Hypothalamus (tissue), 51 donors: ENCODE data around the gene DTYMK.

Experiments
- DNase-seq, 51 donors: peaks; one replicate each; lab custom pipeline; 2025; lab: John Stamatoyannopoulos, UW

DTYMK gene

DNA sequence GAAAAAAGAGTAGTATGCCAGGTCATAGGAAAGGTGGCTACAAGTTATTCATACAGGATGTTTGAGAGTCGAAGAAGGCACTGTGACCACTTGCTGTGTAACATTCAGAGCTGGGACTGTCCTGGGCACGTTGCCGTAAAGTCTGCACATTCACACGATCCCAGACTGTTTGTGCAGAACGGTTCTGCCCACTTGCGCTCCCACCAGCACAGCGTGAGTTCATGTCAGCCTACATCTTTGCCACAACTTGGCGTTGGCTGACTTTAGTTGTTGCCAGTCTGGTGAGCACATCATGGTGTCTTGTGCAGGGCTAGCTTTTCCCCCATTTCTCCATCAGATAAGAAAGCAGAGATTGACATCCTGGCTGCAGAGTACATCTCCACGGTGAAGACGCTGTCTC is 22.3 kb upstream of the DTYMK start:
- DNase-seq: peak in 1 of 51 donors; percentile 44

DNA sequence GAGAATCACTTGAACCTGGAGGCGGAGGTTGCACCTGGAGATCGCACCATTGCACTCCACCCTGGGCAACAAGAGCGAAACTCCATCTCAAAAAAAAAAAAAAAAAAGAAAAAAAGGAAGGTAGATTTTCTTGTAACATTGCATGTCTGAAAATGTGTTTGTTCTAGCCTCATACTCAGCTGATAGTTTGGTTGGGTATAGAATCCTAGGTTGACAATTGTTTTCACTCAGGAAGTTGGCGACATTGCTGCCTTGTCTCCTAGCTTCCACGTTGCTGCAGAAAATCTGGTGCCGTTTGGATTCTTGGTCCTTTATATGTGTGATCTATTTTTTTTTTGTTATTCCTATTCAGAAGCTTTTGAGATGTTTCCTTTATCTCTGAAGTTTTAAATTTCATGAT is 19.9 kb upstream of the DTYMK start:
- no peak for DNase-seq

DNA sequence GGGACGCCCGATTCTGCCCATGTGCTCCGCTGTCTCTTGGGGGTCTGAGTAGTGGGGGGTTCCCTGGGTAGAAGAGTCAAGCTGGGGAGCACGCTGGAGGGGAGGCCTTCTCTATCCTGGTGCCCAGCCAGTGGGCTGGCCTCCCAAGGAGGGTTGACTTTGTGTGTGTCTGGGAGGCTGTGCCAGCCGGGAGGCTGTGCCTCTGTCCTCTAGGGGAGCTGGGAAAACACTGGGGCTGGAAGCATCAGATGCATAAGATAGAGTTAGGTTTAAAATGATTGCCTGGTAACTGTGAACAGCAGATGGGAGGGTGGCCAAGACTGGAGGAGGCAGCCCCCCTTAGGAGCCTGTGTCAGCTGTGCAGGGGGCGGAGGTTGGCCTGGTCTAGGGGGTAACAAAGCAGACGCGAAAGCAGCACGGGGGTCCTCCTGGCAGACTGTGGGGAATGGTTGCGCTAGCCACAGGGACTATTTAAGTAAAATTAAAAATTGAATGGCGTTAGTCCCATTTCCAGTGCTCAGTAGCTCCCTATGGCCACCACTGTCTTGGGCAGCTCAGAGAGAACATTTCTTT is 16.5 kb upstream of the DTYMK start:
- peak in 7 of 51 donors; percentile 13 to 58 (median 35) for DNase-seq

DNA sequence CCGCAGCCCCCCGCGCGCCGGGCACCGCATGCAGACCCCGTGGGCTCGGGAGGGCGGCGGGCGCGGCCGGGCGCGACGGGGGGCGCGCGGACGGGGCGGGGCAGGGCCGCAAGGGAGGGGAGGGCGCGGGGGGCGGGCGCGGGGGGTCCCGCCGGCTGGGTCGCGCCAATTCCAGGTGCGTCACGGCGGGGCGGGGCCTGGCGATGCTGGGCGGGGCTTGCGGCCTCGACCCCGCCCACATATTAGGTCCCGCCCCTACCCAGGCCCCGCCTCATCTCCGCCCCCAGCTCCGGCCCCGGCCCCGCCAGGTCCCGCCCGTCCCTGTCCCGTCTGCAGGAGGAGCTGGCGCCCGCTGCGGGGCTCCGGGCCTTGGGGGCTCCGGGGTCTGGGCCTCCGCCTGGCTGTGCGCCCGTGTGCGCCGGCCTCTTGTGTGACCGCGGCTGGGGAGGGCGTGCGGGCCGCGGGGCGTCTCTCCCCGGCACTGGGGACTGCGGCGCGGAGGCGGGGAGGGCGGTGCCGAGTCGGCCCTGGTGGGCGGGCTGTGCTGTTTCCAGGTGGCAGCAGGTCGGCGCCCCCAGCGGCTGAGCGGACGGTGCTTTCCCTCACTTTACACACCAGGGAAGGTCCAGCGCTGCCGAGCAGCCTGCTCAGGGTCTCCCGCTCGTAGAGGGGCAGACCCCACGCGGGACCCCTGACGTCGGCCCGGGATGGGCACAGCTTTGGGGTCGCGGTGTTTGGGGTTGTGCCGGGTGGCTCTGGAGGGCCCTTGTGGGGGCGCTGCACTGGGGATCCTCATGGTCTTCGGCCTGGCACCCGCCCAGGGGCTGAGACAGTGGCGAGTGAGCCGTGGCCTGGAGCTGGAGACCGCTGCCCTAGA is 15.8 kb upstream of the DTYMK start:
- DNase-seq: peak in 50 of 51 donors; percentile 40 to 95 (median 82)

DNA sequence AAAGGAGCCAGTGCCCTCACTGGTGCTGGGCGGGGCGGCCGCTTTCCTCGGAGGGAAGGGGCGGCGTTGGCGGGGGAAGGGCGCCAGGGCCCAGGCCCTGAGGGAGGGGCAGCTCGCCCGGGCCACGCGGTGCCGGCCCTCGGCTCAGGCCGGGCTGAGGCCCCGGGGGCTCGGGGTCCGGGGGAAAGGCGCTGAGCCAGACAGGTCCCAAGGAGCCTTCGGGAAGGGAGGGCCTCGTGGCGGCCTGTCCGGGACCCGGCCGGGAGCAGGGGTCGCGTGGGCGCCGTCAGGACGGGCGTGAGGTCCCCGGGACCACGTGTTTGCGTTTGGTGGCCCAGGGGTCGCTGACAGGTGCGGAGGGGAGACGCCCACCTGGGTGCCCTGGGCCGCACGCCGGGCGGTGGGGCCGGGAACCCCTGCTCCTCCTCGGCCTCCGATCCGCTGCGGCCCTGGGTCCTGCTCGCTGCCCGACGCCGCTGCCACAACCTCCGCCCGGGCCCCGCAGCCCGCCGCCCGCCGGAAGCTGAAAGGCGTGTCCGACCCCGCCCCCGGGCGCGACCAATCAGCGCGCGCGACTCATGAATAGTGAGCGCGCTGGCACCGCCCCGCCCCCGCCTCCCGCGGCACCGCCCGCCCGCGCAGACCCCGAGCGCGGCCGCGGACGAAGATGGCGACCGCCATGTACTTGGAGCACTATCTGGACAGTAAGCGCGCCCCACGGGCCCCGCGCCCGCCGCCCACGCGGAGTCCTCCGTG is 15.0 kb upstream of the DTYMK start, which contains the start of gene ING5:
Gene ING5 (plus strand): TSS at position 641 of the 756 bp plus-strand sequence. CDS start 27 bp downstream, at position 668.
- peak; percentile 18 to 97 (median 88) for DNase-seq

DNA sequence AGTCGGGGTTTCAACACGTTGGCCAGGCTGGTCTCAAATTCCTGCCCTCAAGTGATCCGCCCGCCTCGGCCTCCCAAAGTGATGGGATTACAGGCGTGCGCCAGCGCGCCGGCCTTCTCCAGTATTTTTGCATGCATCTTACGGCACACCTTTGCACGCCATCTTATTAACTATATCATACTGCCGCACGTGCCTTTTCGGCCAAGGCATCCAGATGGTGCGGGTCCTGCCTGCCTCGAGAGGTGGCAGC is 14.5 kb upstream of the DTYMK start:
- DNase-seq: no peak

DNA sequence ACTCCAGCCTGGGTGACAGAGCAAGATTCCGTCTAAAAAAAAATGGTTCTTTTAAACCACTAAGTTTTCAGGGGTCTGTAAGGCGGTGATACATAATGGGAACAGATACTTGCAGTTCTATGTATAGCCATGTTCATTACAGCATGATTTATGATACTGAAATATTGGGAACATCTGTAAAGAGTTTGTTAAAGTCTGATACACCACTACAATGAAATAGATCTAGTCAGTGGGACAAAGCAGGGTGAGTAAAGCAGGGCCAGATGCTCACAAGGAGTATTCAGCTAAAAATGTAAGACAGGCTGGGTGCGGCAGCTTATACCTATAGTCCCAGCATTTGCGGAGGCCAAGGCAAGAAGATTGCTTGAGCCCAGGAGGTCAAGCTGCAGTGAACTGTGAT is 9.0 kb upstream of the DTYMK start:
- DNase-seq: no peak

DNA sequence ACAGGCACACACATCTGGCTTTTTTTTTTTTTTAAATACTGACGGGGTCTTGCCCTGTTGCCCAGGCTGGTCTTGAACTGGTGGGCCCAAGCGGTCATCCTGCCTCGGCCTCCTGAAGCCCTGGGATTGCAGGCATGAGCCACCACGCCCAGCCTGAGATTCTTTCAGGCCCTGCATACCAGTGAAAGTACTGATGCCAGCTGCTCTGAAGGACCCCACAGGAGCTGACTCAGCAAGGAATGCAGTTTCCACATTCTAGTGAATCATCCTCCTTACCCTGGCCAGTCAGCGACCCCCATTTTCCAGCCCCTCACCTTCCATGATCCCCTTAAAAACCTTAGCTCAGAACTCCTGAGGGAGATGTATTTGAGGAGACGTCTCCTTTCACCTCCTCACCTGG is 5.8 kb upstream of the DTYMK start:
- no peak for DNase-seq

DNA sequence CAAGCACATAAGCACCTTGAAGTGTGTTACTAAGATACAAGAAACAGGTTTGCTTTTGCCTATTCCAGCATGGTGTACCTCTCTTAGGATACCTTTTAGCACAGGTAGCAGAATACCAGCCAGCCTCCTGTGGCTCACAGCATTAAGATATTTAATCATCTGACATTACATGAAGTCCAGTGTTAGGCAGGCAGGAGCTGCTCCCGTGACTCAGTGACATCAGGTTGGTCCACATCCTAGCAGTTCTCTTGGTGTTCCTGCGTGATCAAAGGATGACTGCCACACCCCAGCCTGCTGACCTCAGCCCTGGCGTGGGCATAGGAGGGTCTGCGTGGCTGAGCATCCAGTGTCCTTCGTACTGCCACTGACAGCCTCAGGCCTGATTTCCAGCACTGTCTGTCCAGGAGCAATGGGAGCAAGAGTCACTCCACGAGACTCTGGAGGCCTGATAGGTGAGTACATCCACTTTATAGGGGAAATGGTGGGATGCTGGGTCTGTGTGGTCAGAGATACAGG is 3.6 kb upstream of the DTYMK start:
- no peak for DNase-seq

DNA sequence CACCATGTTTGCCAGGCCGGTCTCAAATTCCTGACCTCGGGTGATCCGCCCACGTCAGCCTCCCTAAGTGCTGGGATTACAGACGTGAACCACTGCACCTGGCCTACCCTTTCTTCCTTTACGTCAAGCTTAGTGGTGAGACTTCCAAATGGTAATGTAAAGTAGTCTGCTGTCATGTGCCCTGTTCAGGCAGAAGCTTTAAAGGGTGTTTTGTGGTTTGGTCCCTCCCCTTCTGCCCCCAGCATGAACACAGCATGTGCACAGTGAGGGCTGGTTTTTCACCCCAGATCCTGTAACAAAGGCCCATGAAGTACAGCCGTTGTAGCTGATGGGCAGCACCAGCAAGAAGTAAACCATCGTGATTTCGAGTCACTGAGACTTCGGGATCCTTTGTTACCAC is 2.7 kb upstream of the DTYMK start:
- no peak for DNase-seq

DNA sequence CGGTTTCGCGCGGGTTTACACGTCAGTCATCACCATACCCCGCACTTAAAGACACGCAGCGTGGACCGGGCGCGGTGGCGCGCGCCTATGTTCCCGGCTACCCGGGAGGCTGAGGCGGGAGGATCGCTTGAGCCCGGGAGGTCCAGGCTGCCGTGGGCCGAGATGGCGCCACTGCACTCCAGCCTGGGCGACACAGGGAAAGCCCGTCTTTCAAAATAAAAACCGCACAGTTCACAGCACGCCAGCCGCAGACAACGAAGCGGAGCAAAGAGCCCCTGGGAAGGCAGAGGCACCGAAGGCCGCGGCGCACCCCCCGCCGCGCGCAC is 328 bp downstream of the DTYMK start:
- no peak for DNase-seq

DNA sequence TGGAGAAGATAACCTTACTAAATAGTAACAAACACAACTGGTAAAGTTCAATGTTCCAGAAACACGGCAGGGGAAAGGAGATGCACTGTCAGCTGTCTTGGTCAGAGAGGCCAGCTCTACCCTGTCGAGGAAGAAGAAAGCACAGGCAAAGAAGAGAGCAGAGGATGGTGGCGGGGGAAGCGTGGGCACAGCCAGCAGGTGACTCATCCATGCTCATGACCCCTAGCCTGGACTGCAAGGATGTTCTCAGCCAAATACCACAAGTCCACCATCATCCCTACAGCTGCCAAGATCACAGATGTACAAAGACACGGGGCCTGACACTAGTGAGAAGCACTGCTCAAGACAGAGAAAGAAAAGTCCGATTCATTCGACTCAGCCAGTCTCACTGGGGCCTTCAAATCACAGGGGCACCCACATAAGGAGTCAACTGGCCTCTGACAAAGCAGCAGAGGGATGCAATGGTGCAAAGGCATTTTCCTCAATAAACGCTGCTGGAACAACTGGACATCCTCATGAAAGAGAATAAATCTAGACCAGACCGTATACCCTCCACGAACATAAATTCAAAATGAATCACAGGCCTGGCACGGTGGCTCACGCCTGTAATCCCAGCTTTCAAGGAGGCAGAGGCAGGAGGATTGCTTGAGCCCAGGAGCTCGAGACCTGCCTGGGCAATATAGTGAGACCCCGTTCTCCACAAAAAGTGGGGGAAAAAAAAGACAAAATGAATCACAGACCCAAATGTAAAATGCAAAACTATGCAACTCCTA is 5.6 kb downstream of the DTYMK start:
- DNase-seq: peak in 2 of 51 donors; percentile 6 to 24

DNA sequence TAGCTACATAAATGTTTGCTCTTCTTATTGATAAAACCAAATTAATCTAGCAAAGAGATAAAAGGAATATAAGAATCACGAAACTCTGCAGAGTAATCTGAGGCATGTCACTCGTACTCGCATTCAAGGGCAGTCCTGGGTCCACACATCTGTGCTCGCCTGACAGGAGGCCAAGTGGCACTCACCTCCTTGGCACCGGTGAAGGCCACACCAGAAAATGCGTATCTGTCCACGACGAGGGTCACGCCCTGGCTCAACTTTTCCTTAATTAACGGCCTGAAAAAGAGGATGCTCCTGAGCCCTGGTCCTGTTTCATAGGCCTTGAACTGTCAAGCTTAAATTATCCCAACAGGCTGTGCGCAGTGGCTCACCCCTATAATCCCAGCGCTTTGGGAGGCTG is 6.6 kb downstream of the DTYMK start:
- no peak for DNase-seq

DNA sequence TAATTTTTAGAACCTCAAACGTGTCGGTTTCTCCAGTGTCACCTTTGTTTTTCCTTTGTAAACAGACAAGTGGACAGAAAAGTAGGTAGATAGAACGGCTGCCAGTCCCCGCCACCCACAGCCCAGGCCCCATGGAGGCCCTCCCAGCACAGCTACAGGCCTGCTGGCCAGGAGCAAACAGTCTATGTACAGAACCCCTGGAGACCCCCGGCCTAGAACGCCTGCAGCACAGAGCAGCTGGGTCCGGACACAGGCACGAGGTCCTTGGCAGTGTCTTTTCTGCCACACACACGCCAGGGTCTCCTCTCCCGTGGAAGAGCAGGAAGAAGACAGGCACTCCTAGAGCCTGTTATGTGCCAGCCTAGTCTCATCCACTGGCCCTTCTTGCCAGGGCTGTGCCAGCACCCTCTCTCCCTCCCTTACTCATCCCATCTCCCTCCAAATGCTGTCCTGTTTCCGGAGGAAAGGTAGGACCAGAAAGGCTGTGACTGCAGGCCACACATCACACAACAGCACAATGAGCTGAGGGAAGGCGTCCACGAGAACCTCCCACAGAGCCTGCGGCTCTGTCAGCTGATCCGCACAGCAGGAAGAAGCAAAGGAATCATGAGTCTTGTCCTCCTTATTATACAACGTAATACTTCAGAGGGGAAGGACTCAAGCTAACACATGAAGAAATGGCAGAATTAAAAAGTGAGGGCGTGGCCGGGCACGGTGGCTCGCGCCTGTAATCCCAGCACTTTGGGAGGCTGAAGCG is 7.7 kb downstream of the DTYMK start:
- DNase-seq: no peak

DNA sequence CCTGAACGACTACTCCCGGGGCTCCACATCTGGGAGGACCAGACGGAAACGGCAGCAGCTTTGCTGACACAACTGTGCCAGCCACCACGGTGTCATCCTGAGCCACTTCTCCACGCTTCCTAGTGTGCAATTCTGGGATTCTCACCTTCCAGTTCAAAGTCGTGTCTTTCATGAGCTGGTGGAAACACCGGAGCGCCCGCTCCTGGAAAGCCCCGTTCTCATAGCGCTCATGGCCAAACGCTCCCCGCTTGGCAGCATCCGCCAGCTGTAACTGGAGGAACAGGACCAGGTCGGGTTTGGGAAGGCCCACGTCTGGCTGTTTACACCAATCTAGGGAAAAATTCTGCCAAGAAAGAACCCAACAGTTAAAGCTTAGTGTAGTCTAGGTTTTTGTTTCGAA is 8.3 kb downstream of the DTYMK start:
- no peak for DNase-seq

DNA sequence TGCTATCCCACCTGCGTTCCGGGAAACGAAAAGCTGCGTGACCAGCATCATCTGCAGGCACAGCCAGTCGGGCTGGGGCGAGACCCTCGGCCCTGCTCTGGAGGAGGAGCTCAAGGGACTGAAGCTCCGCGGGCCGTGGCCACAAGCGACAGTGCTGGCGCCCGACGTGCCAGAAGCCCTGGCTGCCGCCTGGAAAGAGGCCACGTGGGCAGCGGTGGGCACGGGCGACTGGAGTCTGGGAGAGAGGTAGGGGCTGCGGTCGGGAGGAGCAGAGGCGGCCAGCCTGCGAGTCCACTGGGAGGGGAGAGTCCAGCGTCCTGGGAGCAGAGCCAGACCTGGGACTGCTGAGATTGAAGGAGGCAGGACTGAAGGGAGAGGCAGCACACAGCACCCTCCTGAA is 9.2 kb downstream of the DTYMK start:
- no peak for DNase-seq

DNA sequence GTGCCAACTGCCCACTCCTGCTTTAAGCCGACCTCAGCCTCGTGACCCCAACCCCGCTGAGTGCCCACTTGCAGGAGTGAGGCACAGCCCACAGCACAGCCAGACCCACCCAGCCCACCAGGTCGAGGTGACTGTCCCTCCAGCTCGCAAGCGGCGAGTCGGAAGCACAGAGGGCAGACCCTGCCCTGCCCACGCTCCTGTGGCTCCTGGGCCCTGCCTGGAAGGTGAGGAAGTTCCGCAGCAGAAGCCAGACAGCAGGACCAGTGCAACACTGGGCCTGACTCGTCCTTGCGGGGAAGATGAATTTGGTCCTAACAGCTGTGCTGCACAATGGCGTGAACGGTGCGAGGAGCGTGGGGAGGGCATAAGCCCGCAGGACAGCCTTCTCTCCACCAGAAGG is 9.9 kb downstream of the DTYMK start:
- DNase-seq: no peak

DNA sequence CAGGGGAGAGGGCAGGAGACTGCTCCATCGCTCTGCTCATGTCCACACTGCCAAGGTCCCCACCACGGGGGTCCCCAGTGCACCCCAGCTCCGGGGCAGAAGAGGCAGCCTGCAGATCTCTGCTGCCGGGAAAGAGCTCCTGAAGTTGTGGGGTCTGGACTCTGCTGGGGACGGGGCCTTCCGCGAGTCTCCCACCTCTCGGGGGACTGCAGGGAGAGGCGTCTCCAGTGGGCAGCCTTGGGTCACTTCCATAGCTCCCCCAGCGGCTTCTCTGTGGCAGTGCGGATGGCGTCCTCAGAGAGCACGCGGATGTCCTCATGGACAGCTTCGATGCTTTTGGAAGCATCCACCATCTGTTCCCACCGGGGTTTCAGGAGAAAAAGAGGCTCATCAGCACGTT is 10.7 kb downstream of the DTYMK start:
- no peak for DNase-seq

DNA sequence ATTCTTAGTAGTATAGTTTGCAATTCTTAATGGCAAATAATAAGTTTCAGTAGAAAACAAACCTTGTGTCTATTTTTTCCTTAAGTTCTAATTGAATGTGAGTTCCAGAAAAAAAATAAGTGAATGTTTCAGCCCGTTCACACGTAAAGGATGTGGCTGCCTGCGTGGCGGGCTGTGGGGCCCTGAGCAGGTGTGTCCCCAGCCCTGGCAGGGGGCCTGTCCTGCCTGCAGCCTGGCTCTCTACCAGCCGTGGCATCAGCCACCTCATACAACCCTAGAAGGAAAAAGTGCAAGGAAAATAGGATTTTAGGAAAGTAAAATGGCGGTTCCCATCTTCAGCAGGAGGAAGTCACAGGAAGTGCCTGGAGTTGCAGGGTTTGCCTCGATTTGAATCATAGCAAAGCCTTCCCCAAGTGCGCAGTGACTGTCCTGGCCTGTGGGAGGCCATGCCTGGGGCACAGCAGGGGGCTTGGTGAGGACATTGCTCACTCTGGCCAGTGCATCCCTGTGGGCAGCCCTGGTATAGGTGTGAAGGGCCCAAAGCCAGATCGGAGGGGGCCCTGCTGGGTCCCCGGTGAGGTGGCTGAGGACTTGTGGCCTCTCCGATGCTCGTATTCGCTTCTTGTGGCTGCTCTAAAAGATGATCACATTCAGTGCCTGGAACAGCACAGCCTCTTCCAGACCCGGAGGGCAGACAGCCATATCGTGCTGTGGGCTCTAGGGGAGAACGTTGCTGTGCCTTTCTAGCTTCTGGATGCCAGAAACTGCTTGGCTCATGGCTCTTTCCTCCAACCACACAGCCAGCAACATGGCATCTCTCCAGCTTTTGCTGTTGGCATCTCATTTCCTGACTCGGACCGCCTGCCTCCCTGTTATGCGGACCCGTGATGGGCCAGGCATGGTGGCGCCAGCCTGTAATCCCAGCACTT is 12.6 kb downstream of the DTYMK start:
- peak in 9 of 51 donors; percentile 10 to 41 (median 23) for DNase-seq
